ENCODE data around the gene NRP2.

NRP2 gene

DNA sequence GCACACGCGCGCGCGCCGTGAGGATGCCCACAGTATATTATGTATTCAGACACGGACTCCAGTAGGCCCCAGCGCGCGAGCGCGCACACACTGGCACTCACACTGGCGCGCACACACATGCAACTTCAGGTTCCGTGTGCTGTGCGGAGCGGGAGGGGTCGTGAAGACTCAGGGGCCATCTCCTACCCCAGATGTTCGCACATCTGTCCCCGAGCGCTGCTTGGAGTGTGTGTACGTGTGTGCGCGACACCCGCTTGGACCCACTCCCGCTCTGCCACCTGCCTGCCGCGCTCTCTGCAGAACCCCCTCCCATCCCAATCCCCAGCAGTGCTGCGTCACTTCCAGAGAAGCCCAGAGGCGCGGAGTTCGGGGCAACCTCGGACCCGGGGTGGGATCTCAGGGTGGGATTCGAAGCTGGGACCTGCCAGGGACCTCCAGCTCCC is 2.6 kb downstream of the NRP2 start:
- TF ChIP-seq, protein P1, sequence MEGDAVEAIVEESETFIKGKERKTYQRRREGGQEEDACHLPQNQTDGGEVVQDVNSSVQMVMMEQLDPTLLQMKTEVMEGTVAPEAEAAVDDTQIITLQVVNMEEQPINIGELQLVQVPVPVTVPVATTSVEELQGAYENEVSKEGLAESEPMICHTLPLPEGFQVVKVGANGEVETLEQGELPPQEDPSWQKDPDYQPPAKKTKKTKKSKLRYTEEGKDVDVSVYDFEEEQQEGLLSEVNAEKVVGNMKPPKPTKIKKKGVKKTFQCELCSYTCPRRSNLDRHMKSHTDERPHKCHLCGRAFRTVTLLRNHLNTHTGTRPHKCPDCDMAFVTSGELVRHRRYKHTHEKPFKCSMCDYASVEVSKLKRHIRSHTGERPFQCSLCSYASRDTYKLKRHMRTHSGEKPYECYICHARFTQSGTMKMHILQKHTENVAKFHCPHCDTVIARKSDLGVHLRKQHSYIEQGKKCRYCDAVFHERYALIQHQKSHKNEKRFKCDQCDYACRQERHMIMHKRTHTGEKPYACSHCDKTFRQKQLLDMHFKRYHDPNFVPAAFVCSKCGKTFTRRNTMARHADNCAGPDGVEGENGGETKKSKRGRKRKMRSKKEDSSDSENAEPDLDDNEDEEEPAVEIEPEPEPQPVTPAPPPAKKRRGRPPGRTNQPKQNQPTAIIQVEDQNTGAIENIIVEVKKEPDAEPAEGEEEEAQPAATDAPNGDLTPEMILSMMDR (IDR thresholded peaks at IDR 0.05; ENCODE audit: extremely low read depth, insufficient read depth, missing control alignments): no peak
- in situ Hi-C loops (cut with MboI; ENCODE audit: low pct_unique_long_range_greater_than_20kb, low sequenced_read_pairs, unreplicated experiment): no loop called here
- no peak for DNase-seq (ENCODE audit: low spot score)

DNA sequence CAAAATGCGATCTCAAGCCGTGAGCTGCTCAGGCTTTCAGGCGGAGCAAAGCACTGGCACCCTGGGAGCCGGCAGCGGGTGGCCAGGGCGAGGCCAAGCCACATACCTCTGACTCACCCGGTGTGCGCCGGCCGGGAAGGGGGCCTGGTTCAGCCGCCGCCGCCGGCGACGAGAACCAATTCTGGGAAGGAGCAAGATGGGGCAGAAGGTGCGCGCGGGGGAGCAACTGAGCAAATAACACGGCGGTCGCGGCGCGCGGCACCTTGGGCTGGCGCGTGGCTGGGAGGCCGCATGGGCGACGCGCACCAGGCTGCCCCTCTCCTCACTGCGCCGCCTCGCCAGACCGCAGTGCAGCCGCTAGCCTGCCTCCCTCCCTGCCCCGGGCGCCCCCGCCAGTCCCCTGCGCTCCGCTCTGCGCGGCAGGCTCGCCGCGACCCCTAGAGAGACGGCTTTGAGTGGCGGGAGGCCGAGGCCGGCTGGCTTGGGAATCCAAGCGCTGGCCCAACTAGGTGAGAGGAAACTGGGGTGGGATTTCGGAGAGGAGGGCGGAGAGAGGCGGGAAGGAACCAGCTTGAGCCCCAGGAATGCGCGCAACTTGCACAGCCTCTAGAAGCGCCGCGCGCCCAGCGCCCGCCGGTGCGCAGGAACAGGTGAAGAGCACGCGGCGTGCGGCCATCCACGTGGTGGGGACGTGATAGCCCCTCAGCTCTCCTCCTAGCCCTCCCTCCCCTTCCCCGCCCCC is 3.2 kb downstream of the NRP2 start:
- no peak for DNase-seq (ENCODE audit: low spot score)
- in situ Hi-C loops (cut with MboI; ENCODE audit: low pct_unique_long_range_greater_than_20kb, low sequenced_read_pairs, unreplicated experiment): no loop called here
- TF ChIP-seq, protein P1 (IDR thresholded peaks at IDR 0.05; ENCODE audit: extremely low read depth, insufficient read depth, missing control alignments): no peak

DNA sequence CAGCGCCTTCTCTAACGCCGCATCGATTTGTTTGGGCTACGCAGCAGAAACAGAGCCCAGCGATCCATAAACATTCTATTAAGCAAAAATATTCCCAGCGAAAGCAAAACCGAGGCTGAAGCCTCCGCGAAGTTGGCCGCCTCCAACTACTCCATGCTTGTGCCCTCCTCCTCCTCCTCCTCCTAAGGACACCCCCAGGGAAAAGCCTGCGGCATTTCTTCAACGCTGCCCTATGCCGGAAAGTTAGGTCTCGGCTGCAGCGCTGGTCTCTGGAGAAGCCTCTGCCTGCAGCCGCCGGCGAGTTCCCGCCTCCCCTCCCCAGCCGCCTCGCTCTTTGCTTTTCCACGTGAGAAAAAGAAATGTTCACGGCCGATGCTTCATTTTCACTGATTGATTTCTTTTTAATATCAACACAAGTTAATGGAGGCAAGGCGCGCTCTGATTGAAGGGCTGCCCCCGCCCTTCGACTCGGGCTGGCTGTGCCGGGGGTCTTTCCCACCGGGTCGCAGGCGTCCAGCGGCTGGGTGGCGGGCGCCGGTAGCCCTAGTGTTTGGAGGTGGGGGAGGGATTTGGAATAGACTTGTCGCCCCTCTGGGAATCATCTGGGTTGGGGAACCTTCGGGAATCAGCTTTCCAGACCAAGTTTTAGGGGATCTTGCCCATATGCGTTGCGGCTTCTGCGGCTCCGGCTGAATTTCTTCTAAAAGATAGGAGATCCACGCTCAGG is 3.9 kb downstream of the NRP2 start:
- DNase-seq (ENCODE audit: low spot score): no peak
- in situ Hi-C loops (cut with MboI; ENCODE audit: low pct_unique_long_range_greater_than_20kb, low sequenced_read_pairs, unreplicated experiment): no loop called here
- TF ChIP-seq, protein P1 (IDR thresholded peaks at IDR 0.05; ENCODE audit: extremely low read depth, insufficient read depth, missing control alignments): no peak

DNA sequence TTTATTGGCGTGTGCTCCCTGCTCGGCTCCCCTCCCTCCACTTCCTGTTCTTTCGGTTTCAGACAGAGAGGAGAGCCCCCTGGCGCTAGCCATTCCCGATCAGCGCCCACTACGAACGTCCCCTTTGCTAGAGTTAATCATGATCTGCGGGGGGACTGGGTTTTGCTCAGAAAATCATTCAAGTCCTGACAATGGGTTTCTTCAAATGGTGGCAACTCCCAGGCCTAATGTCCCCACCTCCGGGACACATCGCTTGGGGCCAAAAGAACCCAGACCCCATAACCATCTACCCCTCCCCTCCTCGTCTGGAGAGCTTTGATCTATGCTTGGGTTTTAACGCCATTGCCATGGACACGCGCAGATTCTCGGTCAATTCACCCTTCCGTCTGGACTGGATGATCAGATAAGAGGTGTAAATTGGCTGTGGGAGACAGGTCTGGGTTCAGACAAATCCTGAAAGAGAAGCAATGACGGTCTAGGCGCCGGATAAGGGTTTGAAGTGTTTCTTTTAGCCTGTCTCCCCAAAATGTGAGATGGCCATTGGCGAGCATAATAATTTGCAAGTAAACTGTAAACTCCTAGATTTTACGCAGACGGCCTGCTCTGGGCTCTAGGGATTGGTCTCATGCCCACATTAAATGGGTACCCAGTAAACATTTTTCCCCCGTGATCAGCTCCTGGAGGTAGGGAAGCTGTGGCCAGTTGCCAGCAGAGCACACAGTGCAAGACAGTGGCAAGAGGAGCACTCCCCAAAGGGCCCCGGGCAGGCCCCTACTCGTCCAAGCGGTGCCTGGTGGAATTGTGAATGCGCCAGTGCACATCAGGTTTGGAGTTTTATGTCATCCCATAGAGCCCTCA is 4.7 kb downstream of the NRP2 start:
- in situ Hi-C loops (cut with MboI; ENCODE audit: low pct_unique_long_range_greater_than_20kb, low sequenced_read_pairs, unreplicated experiment): no loop called here
- TF ChIP-seq, protein P1 (IDR thresholded peaks at IDR 0.05; ENCODE audit: extremely low read depth, insufficient read depth, missing control alignments): no peak

DNA sequence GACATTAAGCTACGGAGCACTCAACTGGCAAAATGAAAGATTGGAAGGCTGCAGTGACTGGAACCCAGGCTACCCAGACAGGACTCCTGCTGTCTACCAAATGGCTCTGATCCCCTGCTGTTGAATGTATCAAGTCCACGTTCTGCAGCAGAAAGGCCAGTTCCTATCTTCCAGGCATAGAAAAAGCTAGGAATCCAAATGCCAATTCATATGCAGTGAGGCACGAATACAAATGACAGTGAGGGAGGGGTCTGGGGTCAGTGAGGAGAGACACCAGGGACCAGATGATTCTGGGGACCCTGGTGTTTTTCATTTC is 5.3 kb downstream of the NRP2 start:
- TF ChIP-seq, protein P1 (IDR thresholded peaks at IDR 0.05; ENCODE audit: extremely low read depth, insufficient read depth, missing control alignments): no peak
- in situ Hi-C loops (cut with MboI; ENCODE audit: low pct_unique_long_range_greater_than_20kb, low sequenced_read_pairs, unreplicated experiment): no loop called here
- no peak for DNase-seq (ENCODE audit: low spot score)

More for the DNA sequence above, 4.7 kb downstream of the NRP2 start:
- no peak for DNase-seq (ENCODE audit: low spot score)

DNA sequence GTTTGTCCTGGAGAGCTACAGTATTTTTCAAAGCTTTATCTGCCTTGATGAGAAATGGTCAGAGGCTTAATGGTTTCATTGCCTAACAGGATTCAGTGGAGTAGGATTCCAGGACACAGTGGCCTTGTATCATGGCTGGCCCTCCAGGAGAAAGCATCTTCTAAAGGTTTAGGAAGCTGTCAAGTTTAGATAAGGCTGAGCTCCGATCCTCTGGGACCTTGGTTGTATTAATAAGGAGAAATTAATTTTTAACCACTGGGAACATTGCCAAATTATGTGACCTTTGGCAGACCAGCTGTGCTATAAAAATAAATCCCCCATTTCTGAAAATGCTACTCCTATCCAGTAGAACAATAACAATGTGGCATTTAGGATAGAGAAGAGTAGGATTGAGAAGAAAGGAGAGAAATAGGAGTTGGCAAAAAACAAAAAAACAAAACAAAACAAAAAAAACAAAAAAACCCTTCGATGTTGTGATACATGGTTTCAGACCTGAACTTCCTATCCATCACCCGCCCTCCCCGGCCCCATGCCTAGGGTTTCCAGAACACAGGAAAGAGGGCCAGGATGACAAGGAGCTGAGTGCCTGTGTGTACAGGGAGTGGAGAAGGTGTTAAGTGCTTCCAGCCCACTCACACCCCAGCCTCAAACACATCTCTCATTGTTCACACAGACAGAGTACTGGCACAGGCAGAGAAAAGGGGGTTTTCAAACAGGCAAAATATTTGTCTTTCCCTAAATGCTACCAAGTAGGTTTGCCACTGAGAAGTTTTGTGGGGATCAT is 6.3 kb downstream of the NRP2 start:
- TF ChIP-seq, protein P1 (IDR thresholded peaks at IDR 0.05; ENCODE audit: extremely low read depth, insufficient read depth, missing control alignments): no peak
- in situ Hi-C loops (cut with MboI; ENCODE audit: low pct_unique_long_range_greater_than_20kb, low sequenced_read_pairs, unreplicated experiment): no loop called here
- DNase-seq (ENCODE audit: low spot score): no peak

All from GM13977 (cell line).